Muscle of back (tissue), 11 donors: ENCODE data around the gene TRMT10B. TPM values are rescaled to one million over a fixed set of nuclear protein-coding genes. Genes with fewer than 3 reads are reported as not detected.
"Not testable (repeated sequence)": the region's sequence is repeated elsewhere in the genome, so short reads cannot be mapped to it uniquely, and the experiment has no call there.

ENCODE experiments used
- DNase-seq, 3 donors: peaks; one replicate each; pipeline versions ENCODE4 v3.0.0 to v3.0.0-alpha.2; 2013
- polyA plus RNA-seq, 10 donors: library from polyadenylated mRNA; unstranded; fragments of 120-200 nt; gene quantifications; one replicate each; pipeline ENCODE4 v1.2.1, GENCODE V29; 2013; ENCODE audit not compliant: insufficient read length in 10 of 10

Gene TRMT10B
- polyA plus RNA-seq, 10 donors: 6.3 to 15.4 (median 9.1) TPM

GRCh38 chr9:37747271-37747753, 6.3 kb upstream of the TRMT10B start:
- peak in 2 of 3 donors; percentile 51 to 70 for DNase-seq

GRCh38 chr9:37749129-37749528, 4.5 kb upstream of the TRMT10B start:
- no peak for DNase-seq

- no peak for DNase-seq
These were observed 2.4 kb upstream of the TRMT10B start for GRCh38 chr9:37751186-37751585.

- DNase-seq: not testable (repeated sequence)
These were observed 1.9 kb upstream of the TRMT10B start for GRCh38 chr9:37751704-37752103.

- DNase-seq: not testable (repeated sequence)
These were observed 1.5 kb upstream of the TRMT10B start for GRCh38 chr9:37752112-37752511.

- DNase-seq: no peak
These were observed 740 bp upstream of the TRMT10B start for GRCh38 chr9:37752642-37753488.

- no peak for DNase-seq
These were observed 5.1 kb downstream of the TRMT10B start for GRCh38 chr9:37758747-37759146.

- peak in 1 of 3 donors; percentile 32 for DNase-seq
These were observed 7.0 kb downstream of the TRMT10B start for GRCh38 chr9:37760416-37761161.

- DNase-seq: no peak
These were observed 7.9 kb downstream of the TRMT10B start for GRCh38 chr9:37761511-37761910.

GRCh38 chr9:37765263-37765662, 11.7 kb downstream of the TRMT10B start:
- DNase-seq: not testable (repeated sequence)

GRCh38 chr9:37769306-37769705, 15.7 kb downstream of the TRMT10B start:
- no peak for DNase-seq

- no peak for DNase-seq
These were observed 16.4 kb downstream of the TRMT10B start for GRCh38 chr9:37769995-37770394.

GRCh38 chr9:37775216-37775919, 21.8 kb downstream of the TRMT10B start:
- DNase-seq: no peak

GRCh38 chr9:37776328-37776727, 22.7 kb downstream of the TRMT10B start:
- DNase-seq: no peak

GRCh38 chr9:37778534-37778933, 24.9 kb downstream of the TRMT10B start:
- DNase-seq: no peak

GRCh38 chr9:37784291-37784615, 30.6 kb downstream of the TRMT10B start:
- DNase-seq: no peak

GRCh38 chr9:37784616-37785483, 31.2 kb downstream of the TRMT10B start, which contains the start of gene EXOSC3:
EXOSC3 (minus strand) TSS chr9:37785064; CDS start chr9:37785044, 20 bp downstream.
- peak; percentile 91 to 97 (median 94) for DNase-seq

GRCh38 chr9:37787059-37787458, 33.5 kb downstream of the TRMT10B start:
- DNase-seq: no peak

GRCh38 chr9:37788332-37788731, 34.7 kb downstream of the TRMT10B start:
- DNase-seq: no peak

- DNase-seq: no peak
These were observed 36.5 kb downstream of the TRMT10B start for GRCh38 chr9:37790096-37790495.

- no peak for DNase-seq
These were observed 38.5 kb downstream of the TRMT10B start for GRCh38 chr9:37792122-37792521.
